PC-3 (cell line): ENCODE results near the gene ARL3. TPM values are rescaled to one million over a fixed set of nuclear protein-coding genes. Genes with fewer than 3 reads are reported as not detected.
"Not testable (repeated sequence)": the region's sequence is repeated elsewhere in the genome, so short reads cannot be mapped to it uniquely, and the experiment has no call there.

Experiments used
- ATAC-seq: fragments of 200-7000 bp; cut with Tn5 transposase; 2 replicates; pipeline ENCODE4 v1.9.1; 2020; ENCODE audit warnings: mild to moderate bottlenecking, moderate library complexity
- BruUV-seq: library from RNA; stranded (reverse); fragments of 400-500 nt; replicated peaks from 2 replicates; lab custom pipeline; 2021; lab: Mats Ljungman, UMichigan
- CTCF ChIA-PET: fragments of 300-600 bp; sonication (Branson Sonifier 250); formaldehyde crosslinking; loops from one replicate; lab custom pipeline; 2022; ENCODE audit warnings: antibody characterized with exemption; lab: Charles Lee
- POLR2A ChIA-PET: fragments of 300-600 bp; sonication (Branson Sonifier 250); formaldehyde crosslinking; loops from one replicate; lab custom pipeline; 2022; ENCODE audit warnings: antibody characterized with exemption; ENCODE audit not compliant: unreplicated experiment; lab: Charles Lee
- DNase-seq: peaks from one replicate; pipeline ENCODE4 v3.0.0-alpha.2; 2015
- H2AFZ ChIP-seq: fragments of 300-600 bp; sonication (generic); 2 replicates; pipeline ENCODE4 v1.6.0; 2016; ENCODE audit warnings: antibody characterized with exemption, low read length
- H3F3A ChIP-seq: fragments of 300-600 bp; sonication (generic); one replicate; pipeline ENCODE4 v1.6.0; 2017; ENCODE audit warnings: antibody characterized with exemption, low read length, control low read depth, mild to moderate bottlenecking; ENCODE audit not compliant: unreplicated experiment
- H3K27ac ChIP-seq: fragments of 300-600 bp; sonication (generic); 2 replicates; pipeline ENCODE4 v1.5.1; 2016; ENCODE audit warnings: mild to moderate bottlenecking, low read length
- H3K27me3 ChIP-seq: fragments of 300-600 bp; sonication (generic); 2 replicates; pipeline ENCODE4 v1.6.1; 2016; ENCODE audit warnings: low read length, mixed read lengths
- H3K36me3 ChIP-seq: fragments of 300-600 bp; sonication (generic); 2 replicates; pipeline ENCODE4 v1.6.1; 2016; ENCODE audit warnings: low read depth, mixed run types, low read length, mixed read lengths
- H3K4me1 ChIP-seq: fragments of 300-600 bp; sonication (generic); 2 replicates; pipeline ENCODE4 v1.5.1; 2016; ENCODE audit warnings: low read length; ENCODE audit not compliant: insufficient read depth
- H3K4me2 ChIP-seq: fragments of 300-600 bp; sonication (generic); 2 replicates; pipeline ENCODE4 v1.6.0; 2016; ENCODE audit warnings: low read length
- H3K4me3 ChIP-seq: fragments of 300-600 bp; sonication (generic); 2 replicates; pipeline ENCODE4 v1.5.1; 2016; ENCODE audit warnings: mild to moderate bottlenecking, low read length, mixed read lengths
- H3K79me2 ChIP-seq: fragments of 300-600 bp; sonication (generic); 2 replicates; pipeline ENCODE4 v1.6.1; 2017; ENCODE audit warnings: low read length, mixed read lengths
- H3K9ac ChIP-seq: fragments of 300-600 bp; sonication (generic); 2 replicates; pipeline ENCODE4 v1.6.0; 2016; ENCODE audit warnings: mild to moderate bottlenecking, low read length
- H3K9me2 ChIP-seq: fragments of 300-600 bp; sonication (generic); replicated peaks from 2 replicates; pipeline ENCODE4 v1.6.1; 2016; ENCODE audit warnings: mixed run types, low read length, mixed read lengths
- H3K9me3 ChIP-seq: fragments of 300-600 bp; sonication (generic); 2 replicates; pipeline ENCODE4 v1.6.1; 2016; ENCODE audit warnings: low read length, mixed read lengths
- H4K20me1 ChIP-seq: fragments of 300-600 bp; sonication (generic); 2 replicates; pipeline ENCODE4 v1.6.1; 2016; ENCODE audit warnings: low read length, mixed read lengths
- EZH2 ChIP-seq: fragments of 300-600 bp; sonication (generic); IDR thresholded peaks from one replicate; pipeline ENCODE4 v1.6.1; 2017; ENCODE audit warnings: antibody characterized with exemption, mild to moderate bottlenecking, low read length; ENCODE audit not compliant: unreplicated experiment
- EZH2phosphoT487 ChIP-seq: fragments of 300-600 bp; sonication (generic); IDR thresholded peaks from 2 replicates; pipeline ENCODE4 v1.6.1; 2018; ENCODE audit warnings: mild to moderate bottlenecking, antibody characterized with exemption, low read length, borderline replicate concordance
- intact Hi-C: fragments of 100-400 bp; cut with micrococcal nuclease; formaldehyde crosslinking; loops from 2 replicates; pipeline ENCODE4 v1.9.0; 2023
- total RNA-seq: library from RNA; depleted of rRNA; stranded (reverse); fragments of >200 nt; gene quantifications from 2 replicates; pipeline ENCODE4 v1.2.3, GENCODE V29; 2014
- TF ChIP-seq, protein P1 (sequence below): fragments of 300-600 bp; sonication (generic); conservative IDR thresholded peaks from 2 replicates; pipeline ENCODE4 v1.5.1; 2017; ENCODE audit warnings: antibody characterized with exemption, low read depth, mild to moderate bottlenecking, low read length

The ARL3 gene
- total RNA-seq, 1 experiment from 2014 or later, result 2.8 TPM

DNA sequence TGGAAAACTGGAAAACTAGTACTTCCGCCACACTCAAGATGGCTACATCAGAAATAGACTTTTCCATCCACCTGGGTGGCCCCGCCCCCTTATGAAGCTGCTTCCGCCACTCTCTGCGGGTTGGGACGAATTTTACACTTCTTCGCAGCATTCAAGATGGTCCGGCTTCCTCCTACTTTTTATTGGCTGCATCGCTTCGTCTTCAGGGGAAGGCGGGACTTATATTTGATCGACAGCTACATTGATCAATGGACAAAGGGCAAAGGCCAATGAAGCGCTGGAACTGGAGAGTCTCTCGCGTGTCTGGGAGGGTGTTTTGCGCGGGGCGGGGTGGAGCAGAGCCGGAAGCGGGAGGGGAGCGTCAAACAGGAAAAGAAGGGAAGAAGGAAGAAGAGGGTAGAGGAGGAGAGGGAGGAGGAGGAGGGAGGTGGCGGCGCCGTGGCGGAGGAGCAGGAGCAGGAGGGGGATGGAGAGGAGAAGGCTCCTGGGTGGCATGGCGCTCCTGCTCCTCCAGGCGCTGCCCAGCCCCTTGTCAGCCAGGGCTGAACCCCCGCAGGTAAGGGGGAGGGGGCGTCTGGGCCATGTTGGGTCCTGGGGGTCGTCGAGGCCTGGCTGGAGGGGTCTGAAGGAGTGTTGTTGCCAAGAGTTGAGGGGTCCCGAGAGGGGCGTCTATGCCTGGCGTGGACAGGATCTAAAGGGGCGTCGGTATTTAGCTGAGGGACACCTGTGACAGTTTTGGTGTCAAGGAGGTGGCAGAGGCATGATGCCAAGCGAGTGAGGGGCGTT lies 29.6 kb upstream of the ARL3 start, which contains the start of gene WBP1L:
WBP1L (plus strand) TSS at position 361 of the 786 bp plus-strand sequence; CDS start at position 467, 106 bp downstream.
- Histone ChIP-seq H3K4me2 (peak within 1 kb of the TSS; percentile 95), H3F3A (no peaks in the 10 kb centered on the region), H4K20me1 (no peaks in the 10 kb centered on the region), H3K9me2 (no peaks in the 10 kb centered on the region), H3K36me3 (no peaks in the 10 kb centered on the region), H3K27me3 (no peaks in the 10 kb centered on the region), H3K4me3 (peak within 1 kb of the TSS; percentile 93), H3K27ac (no peak within 1 kb of the TSS), H3K79me2 (peaks cover 38% of the 10 kb centered on the region), H2AFZ (peak within 1 kb of the TSS; percentile 98), H3K9ac (peak within 1 kb of the TSS; percentile 84), H3K4me1 (peaks cover 14% of the 10 kb centered on the region; the same call in 1 of the 2 replicates), H3K9me3 (no peaks in the 10 kb centered on the region)
- TF ChIP-seq, protein P1, sequence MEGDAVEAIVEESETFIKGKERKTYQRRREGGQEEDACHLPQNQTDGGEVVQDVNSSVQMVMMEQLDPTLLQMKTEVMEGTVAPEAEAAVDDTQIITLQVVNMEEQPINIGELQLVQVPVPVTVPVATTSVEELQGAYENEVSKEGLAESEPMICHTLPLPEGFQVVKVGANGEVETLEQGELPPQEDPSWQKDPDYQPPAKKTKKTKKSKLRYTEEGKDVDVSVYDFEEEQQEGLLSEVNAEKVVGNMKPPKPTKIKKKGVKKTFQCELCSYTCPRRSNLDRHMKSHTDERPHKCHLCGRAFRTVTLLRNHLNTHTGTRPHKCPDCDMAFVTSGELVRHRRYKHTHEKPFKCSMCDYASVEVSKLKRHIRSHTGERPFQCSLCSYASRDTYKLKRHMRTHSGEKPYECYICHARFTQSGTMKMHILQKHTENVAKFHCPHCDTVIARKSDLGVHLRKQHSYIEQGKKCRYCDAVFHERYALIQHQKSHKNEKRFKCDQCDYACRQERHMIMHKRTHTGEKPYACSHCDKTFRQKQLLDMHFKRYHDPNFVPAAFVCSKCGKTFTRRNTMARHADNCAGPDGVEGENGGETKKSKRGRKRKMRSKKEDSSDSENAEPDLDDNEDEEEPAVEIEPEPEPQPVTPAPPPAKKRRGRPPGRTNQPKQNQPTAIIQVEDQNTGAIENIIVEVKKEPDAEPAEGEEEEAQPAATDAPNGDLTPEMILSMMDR, result no peak
- TF ChIP-seq EZH2phosphoT487 (no peak), EZH2 (no peak)
- peak; percentile 98 for DNase-seq
- POLR2A ChIA-PET, result no interaction called here
- intact Hi-C loops, result no loop called here
- peak; percentile 93 for ATAC-seq
- no TSS peak for BruUV-seq
- CTCF ChIA-PET, result no interaction called here

DNA sequence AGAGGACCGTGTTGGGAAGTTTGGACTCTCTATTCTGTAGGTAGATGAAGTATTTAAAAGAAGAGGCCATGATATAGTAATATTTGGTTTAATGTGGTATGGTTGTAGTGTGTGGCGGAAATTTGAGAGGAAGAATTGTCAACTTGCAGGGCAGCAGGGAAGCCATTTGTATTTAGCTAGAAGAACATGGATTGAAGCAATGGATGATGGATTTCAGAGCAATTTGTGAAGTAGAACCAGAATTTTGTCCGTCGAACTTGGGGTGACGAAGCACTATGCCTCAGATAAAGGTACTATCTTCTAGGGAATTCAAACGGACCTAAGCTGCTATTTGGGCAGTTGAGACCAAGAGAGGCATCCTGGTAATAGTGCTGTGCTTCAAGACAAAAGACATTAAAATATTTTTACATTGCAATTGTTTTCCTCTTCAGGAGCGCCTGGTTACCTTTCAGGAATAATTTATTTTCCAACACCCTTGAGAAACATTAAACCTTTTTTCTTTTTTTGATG lies 28.9 kb upstream of the ARL3 start:
- H3K4me1 ChIP-seq, result peaks cover 14% of the 10 kb centered on the region; the same call in 1 of the 2 replicates
- CTCF ChIA-PET, result no interaction called here
- DNase-seq (no peak), ATAC-seq (no peak)
- H3F3A ChIP-seq, result no peaks in the 10 kb centered on the region
- H4K20me1 ChIP-seq, result no peaks in the 10 kb centered on the region
- no TSS peak for BruUV-seq
- H3K9ac ChIP-seq, result peak overlapping the region; percentile 30; the same call in 1 of the 2 replicates
- H3K9me3 ChIP-seq, result no peaks in the 10 kb centered on the region
- no peaks in the 10 kb centered on the region for H3K36me3 ChIP-seq
- POLR2A ChIA-PET, result interaction anchor here (0.5 to 0.6 kb wide), 2 partner anchors 583 to 1129 kb away, joined by 4 to 26 read pairs; no protein-coding TSS in a partner anchor
- no peaks in the 10 kb centered on the region for H3K9me2 ChIP-seq
- H3K4me3 ChIP-seq, result peak overlapping the region; percentile 51
- peak overlapping the region; percentile 82 for H3K4me2 ChIP-seq
- H3K27ac ChIP-seq, result no peak overlapping the region
- no peaks in the 10 kb centered on the region for H3K27me3 ChIP-seq
- H3K79me2 ChIP-seq, result peaks cover 31% of the 10 kb centered on the region
- intact Hi-C loops, result no loop called here
- TF ChIP-seq EZH2phosphoT487 (no peak), EZH2 (no peak)
- TF ChIP-seq, protein P1, result no peak
- peak overlapping the region; percentile 98 for H2AFZ ChIP-seq

DNA sequence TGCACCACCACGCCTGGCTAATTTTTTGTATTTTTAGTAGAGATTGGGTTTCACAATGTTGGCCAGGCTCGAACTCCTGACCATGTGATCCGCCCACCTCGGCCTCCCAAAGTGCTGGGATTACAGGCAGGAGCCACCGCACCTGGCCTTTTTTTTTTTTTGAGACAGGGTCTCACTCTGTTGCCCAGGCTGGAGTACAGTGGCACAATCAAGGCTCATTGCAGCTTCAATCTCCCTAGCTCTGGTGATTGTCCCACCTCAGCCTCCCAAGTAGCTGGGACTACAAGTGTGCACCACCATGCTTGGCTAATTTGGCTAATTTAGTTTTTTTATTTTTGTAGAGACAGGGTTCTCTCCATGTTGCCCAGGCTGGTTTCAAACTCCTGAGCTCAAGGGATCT lies 28.1 kb upstream of the ARL3 start:
- BruUV-seq, H3K36me3 ChIP-seq, H4K20me1 ChIP-seq, H3K27me3 ChIP-seq, H3K4me3 ChIP-seq, CTCF ChIA-PET, H3K4me2 ChIP-seq, H3F3A ChIP-seq, H3K9me3 ChIP-seq, H3K9ac ChIP-seq, H3K27ac ChIP-seq, POLR2A ChIA-PET, H2AFZ ChIP-seq, DNase-seq, intact Hi-C loops, ATAC-seq, H3K9me2 ChIP-seq: not testable (repeated sequence)
- H3K4me1 ChIP-seq, result peaks cover 14% of the 10 kb centered on the region; the same call in 1 of the 2 replicates
- H3K79me2 ChIP-seq, result peaks cover 31% of the 10 kb centered on the region
